ENCODE measurements around the gene CENPI. TPM values are rescaled to one million over a fixed set of nuclear protein-coding genes. Genes with fewer than 3 reads are reported as not detected.

Gene CENPI
- 10.1 TPM for total RNA-seq

GRCh38 chrX:101097546-101098453 lies at the start of gene CENPI:
CENPI (plus strand) TSS chrX:101098204; CDS start chrX:101101071, 2,867 bp downstream.

GRCh38 chrX:101051549-101052302 lies 46.3 kb upstream of the CENPI start, which contains the start of gene TRMT2B:
TRMT2B (minus strand) TSS chrX:101052111; CDS start chrX:101042289, 9,822 bp downstream.

GRCh38 chrX:101078716-101079598 lies 19.0 kb upstream of the CENPI start, which contains the start of gene TMEM35A:
TMEM35A (plus strand) TSS chrX:101078879; CDS start chrX:101079003, 124 bp downstream.

Other genes with a start within 250 kb of the CENPI start
- gene NOX1, start 223.8 kb upstream of the CENPI start, total RNA-seq, result not detected
- gene XKRX, start 169.3 kb upstream of the CENPI start, total RNA-seq, result 0.23 TPM
- gene ARL13A, start 128.5 kb upstream of the CENPI start, total RNA-seq, result not detected
- 9.7 TPM for gene TRMT2B, start 46.1 kb upstream of the CENPI start, total RNA-seq
- gene TMEM35A, start 19.3 kb upstream of the CENPI start, total RNA-seq, result 125 TPM
- gene DRP2, start 121.6 kb downstream of the CENPI start, total RNA-seq, result 11.3 TPM
- 0.46 TPM for gene TAF7L, start 193.1 kb downstream of the CENPI start, total RNA-seq

Data from diencephalon (tissue), 1 donor.